Measurements from ENCODE around the gene TENM4. TPM values are rescaled to one million over a fixed set of nuclear protein-coding genes. Genes with fewer than 3 reads are reported as not detected.

TENM4 gene
- total RNA-seq, 2 experiments from 2014 or later: not detected

DNA sequence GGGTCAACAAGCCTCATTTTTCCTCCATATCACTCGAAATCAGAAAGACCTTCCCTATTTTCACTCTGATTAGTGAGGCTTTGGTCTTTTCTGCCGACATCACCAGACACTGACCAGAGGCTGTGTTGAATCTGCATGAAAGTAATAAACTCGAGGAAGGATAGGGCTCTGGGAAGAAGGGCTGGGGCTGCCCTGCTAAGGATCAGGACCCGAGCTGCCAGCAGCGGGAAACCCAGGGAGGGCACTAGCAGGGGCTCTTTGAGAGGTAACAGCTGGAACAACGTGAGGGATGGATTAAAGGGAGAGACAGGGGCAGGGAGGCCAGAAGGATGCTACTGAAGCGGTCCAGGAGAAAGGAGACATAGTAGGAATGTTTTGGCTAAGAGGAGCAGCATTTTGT lies 488.7 kb downstream of the TENM4 start:
- H3K4me3 ChIP-seq (ENCODE audit: low read depth, low read length, poor library complexity, severe bottlenecking): no peak overlapping the region
- no peaks in the 10 kb centered on the region for H3K9me3 ChIP-seq (ENCODE audit: low read length)
- no peak for DNase-seq (ENCODE audit: low spot score)
- TF ChIP-seq EZH2phosphoT487 (IDR thresholded peaks at IDR 0.05; ENCODE audit: borderline replicate concordance, low read depth, low read length): no peak
- TF ChIP-seq, protein P1, sequence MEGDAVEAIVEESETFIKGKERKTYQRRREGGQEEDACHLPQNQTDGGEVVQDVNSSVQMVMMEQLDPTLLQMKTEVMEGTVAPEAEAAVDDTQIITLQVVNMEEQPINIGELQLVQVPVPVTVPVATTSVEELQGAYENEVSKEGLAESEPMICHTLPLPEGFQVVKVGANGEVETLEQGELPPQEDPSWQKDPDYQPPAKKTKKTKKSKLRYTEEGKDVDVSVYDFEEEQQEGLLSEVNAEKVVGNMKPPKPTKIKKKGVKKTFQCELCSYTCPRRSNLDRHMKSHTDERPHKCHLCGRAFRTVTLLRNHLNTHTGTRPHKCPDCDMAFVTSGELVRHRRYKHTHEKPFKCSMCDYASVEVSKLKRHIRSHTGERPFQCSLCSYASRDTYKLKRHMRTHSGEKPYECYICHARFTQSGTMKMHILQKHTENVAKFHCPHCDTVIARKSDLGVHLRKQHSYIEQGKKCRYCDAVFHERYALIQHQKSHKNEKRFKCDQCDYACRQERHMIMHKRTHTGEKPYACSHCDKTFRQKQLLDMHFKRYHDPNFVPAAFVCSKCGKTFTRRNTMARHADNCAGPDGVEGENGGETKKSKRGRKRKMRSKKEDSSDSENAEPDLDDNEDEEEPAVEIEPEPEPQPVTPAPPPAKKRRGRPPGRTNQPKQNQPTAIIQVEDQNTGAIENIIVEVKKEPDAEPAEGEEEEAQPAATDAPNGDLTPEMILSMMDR (conservative IDR thresholded peaks at IDR 0.05; ENCODE audit: low read length): no peak
- H3K36me3 ChIP-seq (ENCODE audit: insufficient read depth, low read length): no peaks in the 10 kb centered on the region
- no peaks in the 10 kb centered on the region for H3K79me2 ChIP-seq (ENCODE audit: insufficient read depth, low read depth, low read length)
- POLR2A ChIA-PET: no interaction called here
- no peak overlapping the region for H3K27ac ChIP-seq (ENCODE audit: low read depth, low read length, poor library complexity, severe bottlenecking)
- H3K4me2 ChIP-seq (ENCODE audit: low read length): no peak overlapping the region
- H2AFZ ChIP-seq (ENCODE audit: low read length): no peak overlapping the region
- intact Hi-C loops (cut with micrococcal nuclease; ENCODE audit: unreplicated experiment): no loop called here
- CTCF ChIA-PET (ENCODE audit: unreplicated experiment): no interaction called here
- BruUV-seq (replicated peaks): no TSS peak
- no peaks in the 10 kb centered on the region for H3K4me1 ChIP-seq (ENCODE audit: insufficient read depth, low read length, poor library complexity, severe bottlenecking)
- no peaks in the 10 kb centered on the region for H4K20me1 ChIP-seq (ENCODE audit: insufficient read depth, low read length)
- H3K9me2 ChIP-seq (ENCODE audit: insufficient read depth, low read length): no peaks in the 10 kb centered on the region

DNA sequence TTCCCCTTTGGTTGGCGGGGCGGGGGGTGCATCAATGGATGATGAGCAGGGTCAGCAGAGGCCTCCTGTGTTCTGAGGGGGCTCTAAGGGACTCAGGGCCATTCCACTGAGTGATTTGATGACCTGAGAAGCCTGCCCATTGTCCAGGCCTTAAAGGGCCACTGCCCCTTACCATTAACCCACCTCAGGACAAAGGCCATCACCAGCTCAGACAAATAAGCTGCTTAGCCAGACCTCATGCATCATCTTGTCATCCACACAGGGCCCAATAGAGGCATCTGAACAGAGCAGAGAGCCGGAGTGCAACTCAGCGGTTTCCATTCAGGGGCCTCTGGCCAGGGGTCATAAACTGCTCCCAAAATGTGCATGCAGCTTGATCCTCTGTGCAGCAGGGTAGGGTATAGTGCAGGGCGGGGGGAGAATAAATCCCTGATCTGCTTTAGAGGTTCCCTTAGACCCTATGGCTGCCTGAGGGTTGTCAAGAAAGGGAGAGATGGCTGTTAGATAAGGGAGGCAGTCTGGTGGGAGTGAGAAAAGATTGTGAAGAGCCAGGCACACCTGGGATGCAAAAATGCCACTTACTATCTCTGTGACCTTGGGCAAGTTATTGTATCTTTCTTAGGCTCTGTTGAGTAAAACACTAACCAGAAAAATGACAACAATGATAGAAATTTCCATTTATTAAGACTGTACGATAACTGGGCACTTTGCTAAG lies 490.7 kb downstream of the TENM4 start:
- Histone ChIP-seq H3K4me2 (ENCODE audit: low read length) (no peak overlapping the region), H3K9me3 (ENCODE audit: low read length) (no peaks in the 10 kb centered on the region), H3K36me3 (ENCODE audit: insufficient read depth, low read length) (no peaks in the 10 kb centered on the region), H2AFZ (ENCODE audit: low read length) (no peak overlapping the region), H3K4me1 (ENCODE audit: insufficient read depth, low read length, poor library complexity, severe bottlenecking) (no peaks in the 10 kb centered on the region), H3K27ac (ENCODE audit: low read depth, low read length, poor library complexity, severe bottlenecking) (no peak overlapping the region), H3K79me2 (ENCODE audit: insufficient read depth, low read depth, low read length) (no peaks in the 10 kb centered on the region), H4K20me1 (ENCODE audit: insufficient read depth, low read length) (no peaks in the 10 kb centered on the region), H3K9me2 (ENCODE audit: insufficient read depth, low read length) (no peaks in the 10 kb centered on the region), H3K4me3 (ENCODE audit: low read depth, low read length, poor library complexity, severe bottlenecking) (no peak overlapping the region)
- TF ChIP-seq, protein P1 (conservative IDR thresholded peaks at IDR 0.05; ENCODE audit: low read length): no peak
- TF ChIP-seq EZH2phosphoT487 (IDR thresholded peaks at IDR 0.05; ENCODE audit: borderline replicate concordance, low read depth, low read length): no peak
- no peak for DNase-seq (ENCODE audit: low spot score)
- ChIA-PET POLR2A (no interaction called here), CTCF (ENCODE audit: unreplicated experiment) (no interaction called here)
- BruUV-seq (replicated peaks): no TSS peak
- intact Hi-C loops (cut with micrococcal nuclease; ENCODE audit: unreplicated experiment): no loop called here
